NB4 (cell line): ENCODE measurements around the gene CCDC127.

Experiments used
- DNase-seq: peaks from one replicate; pipeline ENCODE4 v3.0.0; 2010; ENCODE audit warnings: low read depth
- H3K4me3 ChIP-seq: one replicate; pipeline ENCODE4 v1.5.1; 2011; ENCODE audit warnings: mild to moderate bottlenecking, low read depth, low read length, moderate library complexity
- MYC ChIP-seq: IDR thresholded peaks from 2 replicates; pipeline ENCODE4 v1.6.1; 2011; ENCODE audit warnings: low read depth, low read length
- POLR2A ChIP-seq: IDR thresholded peaks from 2 replicates; pipeline ENCODE4 v1.6.1; 2011; ENCODE audit warnings: mild to moderate bottlenecking; ENCODE audit not compliant: insufficient read length; ENCODE audit errors: extremely low read depth
- TF ChIP-seq, protein P1 (sequence below): IDR thresholded peaks from one replicate; pipeline ENCODE4 v1.5.1; 2012; ENCODE audit warnings: low read depth, low read length
- TF ChIP-seq, protein P2 (sequence below): IDR thresholded peaks from 2 replicates; pipeline ENCODE4 v1.6.1; 2011; ENCODE audit warnings: low read depth, low read length

Gene CCDC127

GRCh38 chr5:156411-157072 is 61.4 kb downstream of the CCDC127 start:
- DNase-seq = no peak
- TF ChIP-seq, protein P1, sequence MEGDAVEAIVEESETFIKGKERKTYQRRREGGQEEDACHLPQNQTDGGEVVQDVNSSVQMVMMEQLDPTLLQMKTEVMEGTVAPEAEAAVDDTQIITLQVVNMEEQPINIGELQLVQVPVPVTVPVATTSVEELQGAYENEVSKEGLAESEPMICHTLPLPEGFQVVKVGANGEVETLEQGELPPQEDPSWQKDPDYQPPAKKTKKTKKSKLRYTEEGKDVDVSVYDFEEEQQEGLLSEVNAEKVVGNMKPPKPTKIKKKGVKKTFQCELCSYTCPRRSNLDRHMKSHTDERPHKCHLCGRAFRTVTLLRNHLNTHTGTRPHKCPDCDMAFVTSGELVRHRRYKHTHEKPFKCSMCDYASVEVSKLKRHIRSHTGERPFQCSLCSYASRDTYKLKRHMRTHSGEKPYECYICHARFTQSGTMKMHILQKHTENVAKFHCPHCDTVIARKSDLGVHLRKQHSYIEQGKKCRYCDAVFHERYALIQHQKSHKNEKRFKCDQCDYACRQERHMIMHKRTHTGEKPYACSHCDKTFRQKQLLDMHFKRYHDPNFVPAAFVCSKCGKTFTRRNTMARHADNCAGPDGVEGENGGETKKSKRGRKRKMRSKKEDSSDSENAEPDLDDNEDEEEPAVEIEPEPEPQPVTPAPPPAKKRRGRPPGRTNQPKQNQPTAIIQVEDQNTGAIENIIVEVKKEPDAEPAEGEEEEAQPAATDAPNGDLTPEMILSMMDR = no peak
- TF ChIP-seq, protein P2, sequence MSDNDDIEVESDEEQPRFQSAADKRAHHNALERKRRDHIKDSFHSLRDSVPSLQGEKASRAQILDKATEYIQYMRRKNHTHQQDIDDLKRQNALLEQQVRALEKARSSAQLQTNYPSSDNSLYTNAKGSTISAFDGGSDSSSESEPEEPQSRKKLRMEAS = no peak
- TF ChIP-seq POLR2A = no peak
- no peak for TF ChIP-seq MYC
- no peak overlapping the region for H3K4me3 ChIP-seq

DNA sequence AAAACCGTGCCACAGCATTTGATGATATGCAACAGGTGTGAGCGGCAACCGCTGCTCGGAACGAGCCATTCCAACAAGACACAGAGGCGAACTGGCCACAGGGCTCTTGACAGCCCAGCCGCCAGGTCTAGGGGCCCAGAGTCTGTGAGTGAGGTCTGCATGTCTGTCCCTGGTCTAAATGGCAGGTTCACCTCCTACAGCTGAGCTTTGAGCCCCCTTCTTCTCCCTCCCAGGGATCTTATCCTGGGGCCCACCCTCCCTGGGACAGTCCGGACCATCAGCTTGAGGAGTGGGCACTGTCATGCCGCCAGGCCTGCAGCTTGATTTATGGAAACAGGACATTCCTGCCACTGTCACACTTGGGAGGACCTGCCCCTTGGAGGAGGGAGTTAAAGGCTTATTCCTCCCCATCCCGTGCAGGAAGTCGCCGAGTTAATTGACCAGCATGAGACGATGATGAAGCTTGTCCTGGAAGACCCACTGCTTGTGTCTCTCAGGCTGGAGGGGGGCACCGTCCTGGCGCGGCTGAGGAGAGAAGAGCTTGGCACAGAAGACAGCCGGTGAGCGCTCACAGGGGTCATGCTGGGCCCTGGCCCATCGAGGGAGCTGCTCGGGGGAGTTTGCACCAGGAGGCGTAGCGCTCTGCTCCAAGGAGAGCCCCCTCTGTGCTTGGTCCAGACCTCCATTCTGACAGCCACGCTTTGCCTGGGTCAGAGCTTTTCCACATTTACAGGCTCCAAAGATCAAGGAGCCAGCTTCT is 62.1 kb downstream of the CCDC127 start:
- no peak for DNase-seq
- no peak for TF ChIP-seq POLR2A
- no peak overlapping the region for H3K4me3 ChIP-seq

- no peak overlapping the region for H3K4me3 ChIP-seq
- no peak for DNase-seq
- TF ChIP-seq, protein P2 = no peak
- TF ChIP-seq, protein P1 = no peak
- no peak for TF ChIP-seq POLR2A
- TF ChIP-seq MYC = no peak
Measured at GRCh38 chr5:154826-155225, 63.1 kb downstream of the CCDC127 start.

DNA sequence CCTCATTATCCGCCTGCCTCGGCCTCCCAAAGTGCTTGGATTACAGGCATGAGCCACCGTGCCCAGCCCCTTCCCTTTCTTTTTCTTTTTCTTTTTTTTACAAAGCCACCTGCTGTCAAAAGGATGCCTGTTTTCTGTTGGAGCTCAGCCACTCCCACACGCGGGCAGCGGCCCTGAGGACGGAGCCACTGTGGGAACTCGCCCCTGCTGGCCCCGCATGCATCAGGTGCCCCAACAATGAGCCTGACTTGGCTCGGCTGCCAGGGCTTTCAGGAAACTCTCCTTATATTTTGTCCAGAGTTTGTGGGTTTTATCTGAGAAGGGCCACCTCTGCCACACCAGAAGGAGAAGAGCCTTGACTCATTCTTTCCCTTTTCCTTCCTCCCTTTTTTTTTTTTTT is 63.7 kb downstream of the CCDC127 start:
- no peak for DNase-seq
- no peak overlapping the region for H3K4me3 ChIP-seq
- TF ChIP-seq, protein P2 = no peak
- TF ChIP-seq, protein P1 = no peak
- TF ChIP-seq POLR2A (no peak), MYC (no peak)

DNA sequence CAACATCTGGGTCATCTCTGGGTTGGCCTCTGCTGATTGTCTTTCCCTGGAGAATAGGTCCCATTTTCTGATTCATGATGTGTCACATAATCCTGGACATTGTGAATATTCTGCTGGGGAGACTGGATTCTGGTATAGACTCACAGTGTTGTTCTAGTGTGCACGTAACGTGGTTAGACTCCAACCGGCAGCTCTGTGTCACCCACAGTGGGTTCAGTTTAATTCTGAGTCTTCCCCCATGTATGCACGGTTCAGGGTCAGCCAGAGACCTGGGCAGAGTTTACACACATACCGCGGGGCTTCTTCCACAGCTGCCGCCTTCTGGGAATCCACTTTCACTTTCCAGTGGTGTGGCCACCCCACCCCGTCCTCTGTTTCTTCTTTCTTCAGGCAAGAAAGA is 64.7 kb downstream of the CCDC127 start:
- H3K4me3 ChIP-seq = no peak overlapping the region
- no peak for TF ChIP-seq MYC
- TF ChIP-seq, protein P1 = no peak
- no peak for TF ChIP-seq POLR2A
- TF ChIP-seq, protein P2 = no peak
- no peak for DNase-seq

DNA sequence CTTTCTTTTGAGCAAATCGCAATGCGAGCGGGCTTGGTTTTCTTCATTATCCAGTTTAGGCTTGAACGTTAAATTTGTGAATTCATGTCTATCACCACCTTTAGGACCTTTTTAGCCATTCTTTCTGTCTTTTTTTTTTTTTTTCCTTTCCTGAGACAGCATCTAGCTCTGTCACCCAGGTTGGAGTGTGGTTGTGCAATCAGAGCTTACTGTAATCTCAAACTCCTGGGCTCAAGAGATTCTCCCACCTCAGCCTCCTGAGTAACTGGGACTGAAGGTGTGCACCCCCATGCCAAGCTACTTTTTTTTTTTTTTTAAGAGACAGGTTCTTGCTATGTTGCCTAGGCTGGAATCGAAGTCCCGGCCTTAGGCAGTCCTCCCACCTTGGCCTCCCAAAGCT is 65.9 kb downstream of the CCDC127 start:
- no peak for DNase-seq
- no peak overlapping the region for H3K4me3 ChIP-seq
- TF ChIP-seq POLR2A (no peak), MYC (no peak)
- TF ChIP-seq, protein P2 = no peak
- TF ChIP-seq, protein P1 = no peak
